C4-2B (cell line): ENCODE measurements around the gene TEX14.

ENCODE experiments used
- ZFX ChIP-seq: fragments of 450-650 bp; IDR thresholded peaks from 2 replicates; pipeline ENCODE4 v1.6.1; 2017
- TF ChIP-seq, protein P1 (sequence below): fragments of 450-650 bp; conservative IDR thresholded peaks from 2 replicates; pipeline ENCODE4 v1.5.1; 2017; ENCODE audit warnings: mild to moderate bottlenecking

DNA sequence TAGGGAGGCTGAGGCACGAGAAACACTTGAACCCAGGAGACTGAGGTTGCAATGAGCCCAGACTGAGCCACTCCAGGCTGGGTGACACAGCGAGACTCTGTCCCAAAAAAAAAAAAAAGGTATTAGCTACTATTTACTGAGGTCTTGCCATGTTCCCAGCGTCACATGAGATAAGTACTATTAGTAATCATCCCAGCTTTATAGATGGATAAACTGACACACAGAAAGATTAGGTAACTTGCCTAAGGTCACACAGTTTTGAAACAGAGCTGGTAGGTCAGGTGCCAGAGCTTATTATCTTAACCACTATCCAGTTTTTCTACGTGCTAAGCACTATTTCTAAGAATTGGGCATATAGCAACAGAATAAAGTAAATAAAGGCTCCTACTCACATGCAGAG, 51.6 kb downstream of the TEX14 start:
- TF ChIP-seq, protein P1, sequence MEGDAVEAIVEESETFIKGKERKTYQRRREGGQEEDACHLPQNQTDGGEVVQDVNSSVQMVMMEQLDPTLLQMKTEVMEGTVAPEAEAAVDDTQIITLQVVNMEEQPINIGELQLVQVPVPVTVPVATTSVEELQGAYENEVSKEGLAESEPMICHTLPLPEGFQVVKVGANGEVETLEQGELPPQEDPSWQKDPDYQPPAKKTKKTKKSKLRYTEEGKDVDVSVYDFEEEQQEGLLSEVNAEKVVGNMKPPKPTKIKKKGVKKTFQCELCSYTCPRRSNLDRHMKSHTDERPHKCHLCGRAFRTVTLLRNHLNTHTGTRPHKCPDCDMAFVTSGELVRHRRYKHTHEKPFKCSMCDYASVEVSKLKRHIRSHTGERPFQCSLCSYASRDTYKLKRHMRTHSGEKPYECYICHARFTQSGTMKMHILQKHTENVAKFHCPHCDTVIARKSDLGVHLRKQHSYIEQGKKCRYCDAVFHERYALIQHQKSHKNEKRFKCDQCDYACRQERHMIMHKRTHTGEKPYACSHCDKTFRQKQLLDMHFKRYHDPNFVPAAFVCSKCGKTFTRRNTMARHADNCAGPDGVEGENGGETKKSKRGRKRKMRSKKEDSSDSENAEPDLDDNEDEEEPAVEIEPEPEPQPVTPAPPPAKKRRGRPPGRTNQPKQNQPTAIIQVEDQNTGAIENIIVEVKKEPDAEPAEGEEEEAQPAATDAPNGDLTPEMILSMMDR: no peak
- TF ChIP-seq ZFX: no peak
